HG03025 (cell line): ENCODE data around the gene PDE4B.

Experiments used
- ATAC-seq: cut with Tn5 transposase; IDR thresholded peaks from one replicate; pipeline ENCODE4 v1.9.1; 2021; ENCODE audit warnings: mild to moderate bottlenecking, moderate library complexity; ENCODE audit not compliant: unreplicated experiment, low FRiP score

The PDE4B gene

DNA sequence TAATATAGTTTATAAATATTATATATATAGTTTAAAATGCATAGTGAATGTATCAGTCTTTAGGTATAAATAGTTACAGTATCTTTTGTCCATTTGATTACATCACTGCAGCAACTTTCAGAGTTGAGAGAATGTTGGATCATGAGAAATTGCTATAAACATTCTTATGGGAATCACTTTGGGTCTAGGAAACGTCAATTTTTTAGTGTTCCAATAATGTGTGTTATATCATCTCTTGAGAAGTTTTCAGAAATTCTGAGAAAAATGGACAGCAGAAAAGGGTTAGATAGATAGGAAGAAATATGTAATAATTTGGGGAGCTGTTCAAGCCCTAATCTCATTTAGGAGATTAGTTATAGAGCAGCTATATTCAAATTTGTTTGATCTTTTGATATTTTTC is 556.1 kb downstream of the PDE4B start:
- ATAC-seq: no peak

- no peak for ATAC-seq
These were observed 556.5 kb downstream of the PDE4B start for GRCh38 chr1:66349242-66349641.

GRCh38 chr1:66350001-66350547 is 557.4 kb downstream of the PDE4B start:
- ATAC-seq: no peak

DNA sequence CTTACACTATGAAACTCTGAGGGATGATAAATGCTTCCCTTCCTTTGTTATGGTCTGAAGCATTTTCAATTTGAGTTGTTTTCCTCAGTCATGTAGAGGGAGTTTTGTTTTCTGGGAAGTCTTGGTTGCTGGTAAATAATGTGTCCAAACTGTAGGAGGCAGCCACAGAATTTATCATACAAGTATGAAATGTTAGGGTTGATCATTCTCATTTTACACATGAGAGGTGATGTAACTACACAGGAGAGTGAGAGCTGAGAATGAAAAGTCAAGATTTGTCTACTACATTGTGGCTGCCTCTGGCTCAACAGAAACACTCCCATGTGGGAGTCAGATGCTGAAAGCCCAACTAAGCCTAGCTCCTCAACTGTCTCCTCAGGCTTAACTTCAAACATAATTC is 558.8 kb downstream of the PDE4B start:
- peak; percentile 49 for ATAC-seq

- ATAC-seq: peak; percentile 63
These were observed 559.2 kb downstream of the PDE4B start for GRCh38 chr1:66351913-66352312.

- ATAC-seq: no peak
These were observed 560.1 kb downstream of the PDE4B start for GRCh38 chr1:66352792-66353191.

DNA sequence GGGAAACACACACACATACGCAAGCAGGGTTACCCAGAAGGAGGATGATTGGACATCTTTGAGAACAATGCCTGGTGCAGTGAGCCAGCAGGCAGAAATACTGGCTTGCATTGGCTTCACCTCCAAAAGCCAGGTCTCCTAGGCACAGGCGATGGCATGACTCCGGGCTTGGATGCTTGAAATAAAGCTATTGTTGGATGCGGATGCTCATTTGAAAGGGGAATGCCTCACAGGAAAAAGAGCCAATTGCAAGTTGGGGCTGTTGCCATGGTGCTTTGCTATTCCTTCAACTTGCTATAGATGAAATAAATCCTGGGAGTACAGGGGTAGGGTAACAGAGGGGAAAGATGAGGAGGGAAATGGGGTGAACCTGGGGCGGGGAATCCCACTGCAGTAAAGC is 560.6 kb downstream of the PDE4B start:
- no peak for ATAC-seq

- no peak for ATAC-seq
These were observed 561.9 kb downstream of the PDE4B start for GRCh38 chr1:66354311-66355201.

- ATAC-seq: no peak
These were observed 563.1 kb downstream of the PDE4B start for GRCh38 chr1:66355756-66356155.

GRCh38 chr1:66356605-66357004 is 563.9 kb downstream of the PDE4B start:
- ATAC-seq: no peak

DNA sequence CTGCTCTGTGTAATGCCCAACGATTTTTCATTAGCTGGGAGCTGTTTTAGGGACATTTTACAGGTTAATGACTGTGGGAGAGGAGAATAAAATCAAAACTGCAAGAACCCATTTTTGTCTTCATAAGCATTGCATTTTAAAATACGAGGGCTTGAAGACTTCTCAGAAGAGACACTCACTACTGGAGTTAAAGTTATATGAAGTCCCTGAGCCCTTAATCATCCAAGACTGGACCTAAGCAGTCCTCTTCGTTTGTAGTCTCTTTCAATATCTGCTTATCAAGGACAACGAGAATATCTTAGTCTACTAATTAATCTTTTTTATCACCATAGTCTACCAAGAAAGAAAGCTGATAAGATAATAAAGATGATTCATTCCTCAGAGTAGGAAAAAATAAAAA is 564.3 kb downstream of the PDE4B start:
- no peak for ATAC-seq

- ATAC-seq: no peak
These were observed 564.9 kb downstream of the PDE4B start for GRCh38 chr1:66357478-66358197.

- ATAC-seq: no peak
These were observed 566.6 kb downstream of the PDE4B start for GRCh38 chr1:66359269-66359668.

- ATAC-seq: no peak
These were observed 567.1 kb downstream of the PDE4B start for GRCh38 chr1:66359815-66360214.

DNA sequence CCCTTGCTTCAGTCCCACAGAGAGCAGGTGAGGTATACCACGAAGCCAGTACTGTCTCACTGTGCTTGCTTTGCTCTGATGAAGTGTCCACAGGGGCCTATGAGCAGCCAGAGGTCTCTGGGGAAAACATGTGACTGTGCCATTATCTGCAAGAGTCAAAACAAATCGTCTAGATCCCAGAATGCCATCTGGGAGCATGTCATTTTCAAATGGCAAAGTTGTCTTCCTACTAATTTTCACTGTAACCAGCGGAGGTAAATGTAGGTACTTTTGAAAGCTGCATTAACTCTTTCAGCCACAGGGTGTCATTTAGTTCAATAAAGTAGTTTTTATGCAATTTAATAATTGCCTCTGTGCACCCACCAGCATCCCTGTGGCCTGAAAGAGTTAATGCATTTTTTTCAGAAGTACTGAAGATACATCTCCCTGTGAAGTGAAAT is 567.6 kb downstream of the PDE4B start:
- no peak for ATAC-seq

GRCh38 chr1:66364578-66365391 is 572.1 kb downstream of the PDE4B start:
- peak; percentile 48 for ATAC-seq

DNA sequence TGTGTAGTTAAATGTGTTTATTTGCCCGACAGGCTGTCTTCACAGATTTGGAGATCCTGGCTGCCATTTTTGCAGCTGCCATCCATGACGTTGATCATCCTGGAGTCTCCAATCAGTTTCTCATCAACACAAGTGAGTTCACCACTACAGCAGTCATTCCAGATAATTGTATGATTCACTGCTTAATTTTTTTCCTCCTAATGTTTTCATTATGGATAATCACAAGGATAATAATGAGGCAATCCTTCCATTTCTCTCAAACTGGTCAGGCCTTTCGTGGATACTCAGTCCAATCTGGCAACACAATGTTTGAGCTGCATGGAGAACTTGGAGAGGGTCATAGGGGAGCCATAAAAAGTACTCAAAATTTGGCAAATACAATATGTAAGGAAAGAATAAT is 572.9 kb downstream of the PDE4B start:
- no peak for ATAC-seq

- ATAC-seq: no peak
These were observed 573.9 kb downstream of the PDE4B start for GRCh38 chr1:66366634-66367033.

DNA sequence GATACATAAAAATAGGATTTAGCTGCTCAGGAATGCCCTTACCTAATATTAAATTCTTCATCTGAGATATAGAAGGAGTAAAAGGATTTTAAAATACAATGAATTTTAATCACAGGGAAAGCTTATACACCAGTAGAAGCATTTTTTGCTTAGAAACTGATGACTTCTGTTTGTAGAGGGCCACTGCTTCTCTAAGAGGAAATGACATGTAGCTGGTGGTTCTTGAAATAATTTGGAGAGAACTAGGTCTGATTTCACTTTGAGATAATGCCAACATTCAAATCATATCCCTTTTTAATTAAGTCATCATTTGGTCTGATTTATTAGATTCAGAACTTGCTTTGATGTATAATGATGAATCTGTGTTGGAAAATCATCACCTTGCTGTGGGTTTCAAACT is 574.7 kb downstream of the PDE4B start:
- no peak for ATAC-seq

- no peak for ATAC-seq
These were observed 575.6 kb downstream of the PDE4B start for GRCh38 chr1:66368261-66368660.
